ENCODE measurements around the gene ATG7. TPM values are rescaled to one million over a fixed set of nuclear protein-coding genes. Genes with fewer than 3 reads are reported as not detected.

Gene ATG7
- polyA plus RNA-seq, 1 donor (not counting 4 experiments of a cell fraction or from before 2014, with no cell fraction given): 27.9 TPM

- no peak overlapping the region for H3K27ac ChIP-seq (ENCODE audit: control insufficient read depth, insufficient read depth, low read length)
- no peaks in the 10 kb centered on the region for H4K20me1 ChIP-seq (ENCODE audit: control insufficient read depth, extremely low read depth, insufficient read depth, low read length)
- H3K9me1 ChIP-seq (ENCODE audit: control insufficient read depth, extremely low read depth, insufficient read depth, low read length): no peaks in the 10 kb centered on the region
- dilution Hi-C loops (cut with MboI; ENCODE audit: extremely low pct_ligation_motif_present, low sequenced_read_pairs): no loop called here
- no peak overlapping the region for H3K4me2 ChIP-seq (ENCODE audit: control insufficient read depth, extremely low read depth, insufficient read depth, low read depth, low read length)
- H3K4me3 ChIP-seq (ENCODE audit: control insufficient read depth in 2 of 3, extremely low read depth in 1 of 3, insufficient read depth in 2 of 3, low read depth in 1 of 3, low read length in 3 of 3): no peak overlapping the region
- H2AFZ ChIP-seq (ENCODE audit: control insufficient read depth, low read length): no peak overlapping the region
- H3K9ac ChIP-seq (ENCODE audit: control insufficient read depth, extremely low read depth, insufficient read depth, low read length): no peak overlapping the region
- H3K27me3 ChIP-seq (ENCODE audit: control insufficient read depth, extremely low read depth, insufficient read depth, low read length): no peaks in the 10 kb centered on the region
- no peak for FAIRE-seq
- peaks cover 25% of the 10 kb centered on the region for H3K4me1 ChIP-seq (ENCODE audit: control insufficient read depth, extremely low read depth, insufficient read depth, low read length)
- no peaks in the 10 kb centered on the region for H3K36me3 ChIP-seq (ENCODE audit: control insufficient read depth in 2 of 2, extremely low read depth in 1 of 2, insufficient read depth in 2 of 2, low read length in 2 of 2)
- no peak for DNase-seq (ENCODE audit: low read depth, low spot score)
- no peak for TF ChIP-seq EZH2 (IDR thresholded peaks at IDR 0.05; ENCODE audit: low read length)
- TF ChIP-seq CTCF (optimal IDR thresholded peaks at IDR 0.05 in 1 of 3, IDR thresholded peaks at IDR 0.05 in 1 of 3, conservative IDR thresholded peaks at IDR 0.05 in 1 of 3; ENCODE audit: extremely low read depth in 1 of 3, insufficient read depth in 2 of 3, low read length in 3 of 3): no peak
- H3K9me3 ChIP-seq (ENCODE audit: control insufficient read depth, low read depth, low read length): no peaks in the 10 kb centered on the region
- no peaks in the 10 kb centered on the region for H3K79me2 ChIP-seq (ENCODE audit: control insufficient read depth, insufficient read depth, low read length)
Observed at GRCh38 chr3:11475324-11475723, 203.1 kb downstream of the ATG7 start.

- DNase-seq (ENCODE audit: low read depth, low spot score) (no peak), FAIRE-seq (peak; percentile 43)
- H3K27me3 ChIP-seq (ENCODE audit: control insufficient read depth, extremely low read depth, insufficient read depth, low read length): no peaks in the 10 kb centered on the region
- H3K4me3 ChIP-seq (ENCODE audit: control insufficient read depth in 2 of 3, extremely low read depth in 1 of 3, insufficient read depth in 2 of 3, low read depth in 1 of 3, low read length in 3 of 3): peak overlapping the region in 2 of 3 experiments; percentile 47 to 51
- no peaks in the 10 kb centered on the region for H3K9me1 ChIP-seq (ENCODE audit: control insufficient read depth, extremely low read depth, insufficient read depth, low read length)
- TF ChIP-seq EZH2 (IDR thresholded peaks at IDR 0.05; ENCODE audit: low read length): no peak
- TF ChIP-seq CTCF (optimal IDR thresholded peaks at IDR 0.05 in 1 of 3, IDR thresholded peaks at IDR 0.05 in 1 of 3, conservative IDR thresholded peaks at IDR 0.05 in 1 of 3; ENCODE audit: extremely low read depth in 1 of 3, insufficient read depth in 2 of 3, low read length in 3 of 3): no peak
- peaks cover 25% of the 10 kb centered on the region for H3K4me1 ChIP-seq (ENCODE audit: control insufficient read depth, extremely low read depth, insufficient read depth, low read length)
- H3K79me2 ChIP-seq (ENCODE audit: control insufficient read depth, insufficient read depth, low read length): no peaks in the 10 kb centered on the region
- H3K27ac ChIP-seq (ENCODE audit: control insufficient read depth, insufficient read depth, low read length): peak overlapping the region; percentile 93
- peak overlapping the region; percentile 91 for H3K4me2 ChIP-seq (ENCODE audit: control insufficient read depth, extremely low read depth, insufficient read depth, low read depth, low read length)
- peaks cover 0 to under 1% of the 10 kb centered on the region in 2 experiments for H3K36me3 ChIP-seq (ENCODE audit: control insufficient read depth in 2 of 2, extremely low read depth in 1 of 2, insufficient read depth in 2 of 2, low read length in 2 of 2)
- dilution Hi-C loops (cut with MboI; ENCODE audit: extremely low pct_ligation_motif_present, low sequenced_read_pairs): no loop called here
- peak overlapping the region; percentile 64 for H3K9ac ChIP-seq (ENCODE audit: control insufficient read depth, extremely low read depth, insufficient read depth, low read length)
- H3K9me3 ChIP-seq (ENCODE audit: control insufficient read depth, low read depth, low read length): no peaks in the 10 kb centered on the region
- peak overlapping the region; percentile 48 for H2AFZ ChIP-seq (ENCODE audit: control insufficient read depth, low read length)
- no peaks in the 10 kb centered on the region for H4K20me1 ChIP-seq (ENCODE audit: control insufficient read depth, extremely low read depth, insufficient read depth, low read length)
Observed at GRCh38 chr3:11476735-11477144, 204.5 kb downstream of the ATG7 start.

Measured in keratinocyte (primary cell).